Measurements from ENCODE around the gene MALSU1. TPM values are rescaled to one million over a fixed set of nuclear protein-coding genes. Genes with fewer than 3 reads are reported as not detected.

MALSU1 gene
- total and polyA plus RNA-seq, 2 of the 13 experiments (the other 11 are each of a cell fraction or from before 2014, with no cell fraction given): 72.0 to 141 TPM

GRCh38 chr7:23341846-23342598 is 42.9 kb downstream of the MALSU1 start (continued):
- TF ChIP-seq HCFC1 (IDR thresholded peaks at IDR 0.05; ENCODE audit: low read depth, low read length) (no peak), IRF9 (CRISPR knock-in tag; IDR thresholded peaks at IDR 0.05; ENCODE audit: borderline replicate concordance) (no peak)

- TF ChIP-seq ZNF629 (CRISPR knock-in tag; conservative IDR thresholded peaks at IDR 0.05): peak; percentile 88
- TF ChIP-seq HNRNPLL (IDR thresholded peaks at IDR 0.05; ENCODE audit: low read depth, low read length, poor library complexity, severe bottlenecking): no peak
- ATAC-seq (no peak), DNase-seq (ENCODE audit: low spot score) (no peak), FAIRE-seq (no peak)
- Histone ChIP-seq H3K9me3 (ENCODE audit: low read length) (no peaks in the 10 kb centered on the region), H3K9ac (ENCODE audit: insufficient read depth, low read depth, low read length) (no peak overlapping the region), H3K4me1 (ENCODE audit: insufficient read depth, low read length) (peaks cover 18% of the 10 kb centered on the region), H3K27me3 (ENCODE audit: control insufficient read depth in 1 of 2, insufficient read depth in 2 of 2, low read length in 2 of 2) (no peaks in the 10 kb centered on the region), H3K36me3 (replicated peaks in 1 of 2; ENCODE audit: control insufficient read depth in 1 of 2, insufficient read depth in 2 of 2, low read length in 2 of 2) (peaks cover 12 to 81% of the 10 kb centered on the region in 2 experiments), H3K79me2 (ENCODE audit: insufficient read depth, low read length) (no peaks in the 10 kb centered on the region), H3K4me3 (replicated peaks in 1 of 3; ENCODE audit: insufficient read depth in 1 of 3, low read depth in 2 of 3, low read length in 3 of 3) (no peak overlapping the region), H2AFZ (ENCODE audit: low read length) (no peak overlapping the region), H4K20me1 (ENCODE audit: insufficient read depth, low read length) (no peaks in the 10 kb centered on the region), H3K4me2 (ENCODE audit: low read depth, low read length) (no peak overlapping the region), H3K27ac (ENCODE audit: extremely low read length, insufficient read depth, low read length) (no peak overlapping the region)
- BruUV-seq (replicated peaks): no TSS peak
- intact Hi-C loops (cut with micrococcal nuclease; ENCODE audit: unreplicated experiment): no loop called here
- in situ Hi-C loops (cut with HindIII; ENCODE audit: extremely low pct_ligation_motif_present, low pct_unique_long_range_greater_than_20kb): no loop called here
- POLR2A ChIA-PET: no interaction called here
- CTCF ChIA-PET (ENCODE audit: low intra/inter-chr PET ratio, low total read pairs): no interaction called here
Measured at GRCh38 chr7:23343102-23343501, 44.0 kb downstream of the MALSU1 start.
